HEK293 (cell line): Measurements from ENCODE around the gene CASP3.

Experiments used
- CTCF ChIP-seq: fragments of 450-650 bp; formaldehyde crosslinking; IDR thresholded peaks from 2 replicates; pipeline ENCODE4 v1.5.1; 2016; ENCODE audit warnings: missing biosample characterization, missing genetic modification characterization
- ELK4 ChIP-seq: IDR thresholded peaks from 2 replicates; pipeline ENCODE4 v1.6.1; 2011; ENCODE audit warnings: mild to moderate bottlenecking, low read depth, low read length, borderline replicate concordance
- MYNN ChIP-seq: fragments of 450-650 bp; formaldehyde crosslinking; IDR thresholded peaks from 2 replicates; pipeline ENCODE4 v1.5.1; 2016; ENCODE audit warnings: missing biosample characterization, missing genetic modification characterization, borderline replicate concordance
- SP2 ChIP-seq: fragments of 450-650 bp; formaldehyde crosslinking; IDR thresholded peaks from 2 replicates; pipeline ENCODE4 v1.5.1; 2016; ENCODE audit warnings: missing biosample characterization, missing genetic modification characterization
- ZNF645 ChIP-seq: fragments of 450-650 bp; formaldehyde crosslinking; IDR thresholded peaks from 2 replicates; pipeline ENCODE4; 2016; ENCODE audit warnings: missing biosample characterization, missing genetic modification characterization

GRCh38 chr4:184675018-184675417, 25.8 kb upstream of the CASP3 start:
- TF ChIP-seq ELK4 (no peak), CTCF (no peak), MYNN (tag by site-specific recombination) (no peak), SP2 (tag by site-specific recombination) (no peak), ZNF645 (tag by site-specific recombination) (no peak)
